HFFc6 (cell line): ENCODE measurements around the gene RPN1. TPM values are rescaled to one million over a fixed set of nuclear protein-coding genes. Genes with fewer than 3 reads are reported as not detected.
A peak's percentile ranks its signal among the peaks of the same experiment; 100 is the strongest.
"Not testable (repeated sequence)": the region's sequence is repeated elsewhere in the genome, so short reads cannot be mapped to it uniquely, and the experiment has no call there.

ENCODE experiments used
- DNase-seq: peaks from one replicate; pipeline ENCODE4 v3.0.0-alpha.2; 2018
- H3K27ac Mint-ChIP-seq: 2 replicates; pipeline ENCODE4 v1.8.0; 2020; ENCODE audit warnings: mild to moderate bottlenecking, mixed read lengths
- H3K27me3 Mint-ChIP-seq: 2 replicates; pipeline ENCODE4 v1.8.0; 2021; ENCODE audit warnings: mild to moderate bottlenecking, moderate library complexity, mixed read lengths; ENCODE audit not compliant: insufficient read depth
- H3K36me3 Mint-ChIP-seq: 2 replicates; pipeline ENCODE4 v1.8.0; 2021; ENCODE audit warnings: low read depth, mixed read lengths
- H3K4me1 Mint-ChIP-seq: 2 replicates; pipeline ENCODE4 v1.8.0; 2020; ENCODE audit warnings: low read depth, mixed read lengths
- H3K4me3 Mint-ChIP-seq: 2 replicates; pipeline ENCODE4 v1.8.0; 2020; ENCODE audit warnings: mild to moderate bottlenecking, moderate library complexity, mixed read lengths
- H3K9me3 Mint-ChIP-seq: 2 replicates; pipeline ENCODE4 v1.8.0; 2020; ENCODE audit warnings: mild to moderate bottlenecking, mixed read lengths
- total RNA-seq, 6 experiments: library from RNA; stranded (reverse); fragmentation: NEBNext Ultra II Directional; extraction: Animal tissue kit (Norgen Biotek cat#: 25700); gene quantifications; 2 replicates in 1 of 6; 3 replicates in 5 of 6; pipeline ENCODE4 v1.2.3, GENCODE V29; 2021
- TF ChIP-seq, protein P1 (sequence below): fragments of 200-600 bp; sonication (generic); IDR thresholded peaks from 2 replicates; pipeline ENCODE4 v1.5.0; 2021; ENCODE audit warnings: antibody characterized with exemption, mild to moderate bottlenecking

RPN1 gene
- total RNA-seq, 6 experiments from 2014 or later = 277 to 332 (median 315) TPM

DNA sequence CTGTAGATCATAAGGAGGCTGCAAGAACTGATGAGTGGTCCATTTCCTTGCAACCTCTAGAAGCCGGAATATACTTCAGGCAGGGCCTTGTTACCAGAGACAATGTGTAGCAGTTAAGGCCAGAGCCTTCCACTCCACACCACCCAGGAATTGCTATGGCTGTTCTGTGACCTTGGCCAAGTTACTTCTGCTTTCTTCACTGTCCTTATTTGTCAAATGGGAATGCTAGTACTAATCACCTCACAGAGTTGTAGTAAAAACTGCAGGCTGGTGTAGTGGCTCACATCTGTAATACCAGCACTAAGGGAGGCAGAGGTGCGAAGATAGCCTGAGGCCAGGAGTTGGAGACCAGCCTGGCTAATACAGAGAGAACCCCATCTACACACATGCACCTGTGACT lies 28.7 kb upstream of the RPN1 start:
- H3K36me3 Mint-ChIP-seq = 0 out of 2 replicates have a peak, but pooled peaks cover 4% of the 10 kb centered on the region
- no peaks in the 10 kb centered on the region for H3K9me3 Mint-ChIP-seq
- peak overlapping the region; percentile 1; the same call in 1 of the 2 replicates for H3K27ac Mint-ChIP-seq
- H3K27me3 Mint-ChIP-seq = no peaks in the 10 kb centered on the region
- TF ChIP-seq, protein P1, sequence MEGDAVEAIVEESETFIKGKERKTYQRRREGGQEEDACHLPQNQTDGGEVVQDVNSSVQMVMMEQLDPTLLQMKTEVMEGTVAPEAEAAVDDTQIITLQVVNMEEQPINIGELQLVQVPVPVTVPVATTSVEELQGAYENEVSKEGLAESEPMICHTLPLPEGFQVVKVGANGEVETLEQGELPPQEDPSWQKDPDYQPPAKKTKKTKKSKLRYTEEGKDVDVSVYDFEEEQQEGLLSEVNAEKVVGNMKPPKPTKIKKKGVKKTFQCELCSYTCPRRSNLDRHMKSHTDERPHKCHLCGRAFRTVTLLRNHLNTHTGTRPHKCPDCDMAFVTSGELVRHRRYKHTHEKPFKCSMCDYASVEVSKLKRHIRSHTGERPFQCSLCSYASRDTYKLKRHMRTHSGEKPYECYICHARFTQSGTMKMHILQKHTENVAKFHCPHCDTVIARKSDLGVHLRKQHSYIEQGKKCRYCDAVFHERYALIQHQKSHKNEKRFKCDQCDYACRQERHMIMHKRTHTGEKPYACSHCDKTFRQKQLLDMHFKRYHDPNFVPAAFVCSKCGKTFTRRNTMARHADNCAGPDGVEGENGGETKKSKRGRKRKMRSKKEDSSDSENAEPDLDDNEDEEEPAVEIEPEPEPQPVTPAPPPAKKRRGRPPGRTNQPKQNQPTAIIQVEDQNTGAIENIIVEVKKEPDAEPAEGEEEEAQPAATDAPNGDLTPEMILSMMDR = no peak
- H3K4me3 Mint-ChIP-seq = peak overlapping the region; percentile 15; the same call in 1 of the 2 replicates
- peaks cover 12% of the 10 kb centered on the region for H3K4me1 Mint-ChIP-seq
- no peak for DNase-seq

DNA sequence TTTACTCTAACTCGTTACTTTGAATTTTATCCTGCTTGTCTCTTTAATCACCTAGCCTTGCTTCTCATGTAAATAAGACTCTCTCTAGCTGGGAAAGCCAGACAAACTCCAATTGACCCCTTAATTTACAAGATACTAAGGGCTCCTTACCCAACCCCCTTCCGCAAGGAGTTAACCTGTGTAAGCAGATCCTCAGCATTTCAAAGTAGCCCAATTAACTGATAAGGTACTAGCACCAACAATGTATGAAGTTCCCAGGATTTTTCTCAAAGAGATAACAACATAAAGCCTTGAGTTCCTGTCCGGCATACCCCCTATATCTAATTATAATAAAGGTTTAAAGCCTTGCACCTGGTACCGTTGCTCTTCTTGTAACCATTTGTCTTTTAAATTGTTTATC lies 25.2 kb upstream of the RPN1 start:
- H3K36me3 Mint-ChIP-seq, H3K27me3 Mint-ChIP-seq, H3K27ac Mint-ChIP-seq, H3K4me1 Mint-ChIP-seq, DNase-seq, H3K9me3 Mint-ChIP-seq, H3K4me3 Mint-ChIP-seq: not testable (repeated sequence)

DNA sequence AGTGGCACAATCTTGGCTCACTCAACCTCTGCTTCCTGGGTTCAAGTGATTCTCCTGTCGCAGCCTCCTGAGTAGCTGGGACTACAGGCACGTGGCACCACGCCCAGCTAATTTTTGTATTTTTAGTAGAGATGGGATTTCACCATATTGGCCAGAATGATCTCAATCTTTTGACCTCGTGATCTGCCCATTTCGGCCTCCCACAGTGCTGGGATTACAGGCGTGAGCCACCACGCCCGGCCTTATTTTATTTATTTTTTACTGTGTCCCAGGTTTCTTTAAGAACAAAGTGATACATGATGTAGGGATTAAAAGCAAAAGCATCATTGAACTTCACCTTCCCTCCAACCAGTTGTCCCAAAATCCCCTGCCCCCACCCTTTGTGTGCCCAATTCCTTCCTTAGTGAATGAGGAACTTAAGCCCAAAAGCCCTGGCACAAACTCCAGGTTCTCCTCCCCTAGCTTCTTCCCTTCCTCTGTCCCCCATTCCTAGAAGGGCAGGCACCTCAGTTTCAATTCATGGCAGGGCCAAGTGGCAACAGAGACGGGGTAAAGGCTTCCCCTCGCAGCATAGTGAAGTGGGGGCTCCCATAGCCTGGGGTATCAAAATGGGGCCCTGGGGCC lies 23.7 kb upstream of the RPN1 start:
- Mint-ChIP-seq H3K9me3 (no peaks in the 10 kb centered on the region), H3K4me1 (peaks cover 4% of the 10 kb centered on the region; the same call in 1 of the 2 replicates), H3K4me3 (no peak overlapping the region), H3K27ac (no peak overlapping the region), H3K27me3 (no peaks in the 10 kb centered on the region), H3K36me3 (no peaks in the 10 kb centered on the region)
- no peak for DNase-seq
- TF ChIP-seq, protein P1 = no peak

DNA sequence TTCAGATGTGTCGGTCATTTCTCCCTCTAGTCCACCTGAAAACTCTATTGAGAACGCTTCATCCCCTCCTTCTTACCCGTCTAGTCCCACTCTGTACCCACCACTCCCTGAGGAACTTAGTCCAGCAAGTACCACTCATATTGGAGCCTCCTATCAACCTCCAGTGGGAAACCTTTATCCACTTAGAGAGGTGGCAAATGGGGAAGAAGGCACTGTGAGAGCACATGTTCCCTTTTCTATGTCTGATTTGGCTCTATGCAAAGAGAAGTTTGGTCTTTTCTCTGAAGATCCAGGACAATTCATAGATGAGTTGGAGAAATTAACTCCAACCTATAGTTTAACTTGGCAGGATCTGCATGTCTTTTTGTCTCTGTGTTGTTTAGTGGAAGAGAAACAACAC lies 17.0 kb upstream of the RPN1 start:
- DNase-seq = no peak
- Mint-ChIP-seq H3K4me1 (no peaks in the 10 kb centered on the region), H3K9me3 (peaks cover 2% of the 10 kb centered on the region)

DNA sequence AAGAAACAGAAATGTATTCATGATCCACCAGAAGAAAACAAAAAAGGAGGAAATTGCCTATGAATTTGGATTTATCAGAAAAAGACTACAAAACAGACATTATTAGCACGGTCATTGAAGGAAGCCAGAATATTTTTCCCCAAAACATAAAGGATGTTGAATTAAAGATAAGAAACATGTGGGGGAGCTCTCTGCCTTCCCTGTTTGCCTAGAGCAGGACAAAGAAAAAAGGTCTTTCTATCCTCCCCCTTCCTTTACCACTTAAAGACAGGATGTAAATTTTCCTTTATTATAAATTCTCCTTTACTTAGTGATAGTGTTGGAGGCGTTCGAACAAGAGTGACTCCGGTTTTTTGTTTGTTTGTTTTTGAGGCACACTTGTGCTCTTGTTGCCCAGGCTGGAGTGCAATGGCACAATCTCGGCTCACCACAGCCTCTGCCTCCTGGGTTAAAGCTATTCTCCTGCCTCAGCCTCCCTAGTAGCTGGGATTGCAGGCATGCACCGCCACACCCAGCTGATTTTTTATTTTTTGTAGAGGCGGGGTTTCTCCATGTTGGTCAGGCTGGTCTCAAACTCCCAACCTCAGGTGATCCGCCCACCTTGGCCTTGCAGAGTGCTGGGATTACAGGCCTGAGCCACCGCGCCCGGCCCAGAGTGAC lies 14.9 kb upstream of the RPN1 start:
- no peak for DNase-seq
- Mint-ChIP-seq H3K27me3 (peaks cover 19% of the 10 kb centered on the region), H3K4me1 (no peaks in the 10 kb centered on the region), H3K27ac (no peak overlapping the region), H3K36me3 (no peaks in the 10 kb centered on the region), H3K4me3 (no peak overlapping the region), H3K9me3 (peaks cover 14% of the 10 kb centered on the region)
- TF ChIP-seq, protein P1 = peak; percentile 12; the same call in 1 of the 2 replicates

More for the DNA sequence above, 17.0 kb upstream of the RPN1 start:
- H3K36me3 Mint-ChIP-seq = no peaks in the 10 kb centered on the region
- no peak overlapping the region for H3K27ac Mint-ChIP-seq
- no peak overlapping the region for H3K4me3 Mint-ChIP-seq
- H3K27me3 Mint-ChIP-seq = peaks cover 11% of the 10 kb centered on the region
- TF ChIP-seq, protein P1 = no peak

DNA sequence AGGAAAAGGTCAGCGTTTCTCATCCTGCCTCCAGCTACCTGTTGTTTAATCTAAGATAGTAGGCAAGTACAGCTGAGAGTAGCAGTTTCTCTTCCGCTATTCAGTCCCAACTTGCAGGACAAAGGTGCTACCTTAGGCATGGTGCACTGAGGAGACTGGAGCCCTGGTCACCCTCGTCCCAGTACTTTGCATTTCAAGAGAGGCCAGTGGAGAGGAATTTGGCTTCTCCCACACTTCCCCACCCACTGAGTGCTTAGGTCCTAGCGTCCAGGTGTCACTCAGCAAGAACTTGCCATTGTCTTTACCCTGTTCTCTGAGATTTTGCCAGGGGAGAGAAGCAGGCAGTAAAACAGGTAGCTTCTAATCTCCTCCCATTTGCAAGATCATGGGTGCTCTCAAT lies 12.5 kb upstream of the RPN1 start:
- H3K4me1 Mint-ChIP-seq = no peaks in the 10 kb centered on the region
- peaks cover 20% of the 10 kb centered on the region for H3K27me3 Mint-ChIP-seq
- H3K27ac Mint-ChIP-seq = no peak overlapping the region
- TF ChIP-seq, protein P1 = no peak
- DNase-seq = no peak
- no peak overlapping the region for H3K4me3 Mint-ChIP-seq
- no peaks in the 10 kb centered on the region for H3K36me3 Mint-ChIP-seq
- peaks cover 14% of the 10 kb centered on the region for H3K9me3 Mint-ChIP-seq
